Mononuclear cell (primary cell): ENCODE measurements around the gene YIPF2. TPM values are rescaled to one million over a fixed set of nuclear protein-coding genes. Genes with fewer than 3 reads are reported as not detected.
A peak's percentile ranks its signal among the peaks of the same experiment; 100 is the strongest.
"Not testable (repeated sequence)": the region's sequence is repeated elsewhere in the genome, so short reads cannot be mapped to it uniquely, and the experiment has no call there.

Experiments
- H3K27me3 ChIP-seq: 2 replicates; pipeline ENCODE4 v1.6.0; 2011; ENCODE audit warnings: low read length, control low read depth; ENCODE audit not compliant: insufficient read depth
- H3K4me1 ChIP-seq: 2 replicates; pipeline ENCODE4 v1.5.1; 2011; ENCODE audit warnings: mild to moderate bottlenecking, low read length, control low read depth; ENCODE audit not compliant: insufficient read depth
- H3K4me3 ChIP-seq: 2 replicates; pipeline ENCODE4 v1.5.1; 2011; ENCODE audit warnings: mild to moderate bottlenecking, low read length, moderate library complexity
- H3K9me3 ChIP-seq: 2 replicates; pipeline ENCODE4 v1.5.1; 2011; ENCODE audit warnings: low read depth, mild to moderate bottlenecking, control low read depth, low read length
- total RNA-seq: library from RNA; depleted of rRNA; stranded (reverse); fragments of >200 nt; gene quantifications from one replicate; pipeline ENCODE4 v1.2.3, GENCODE V29; 2012

The YIPF2 gene
- total RNA-seq, 1 donor = 11.9 TPM

DNA sequence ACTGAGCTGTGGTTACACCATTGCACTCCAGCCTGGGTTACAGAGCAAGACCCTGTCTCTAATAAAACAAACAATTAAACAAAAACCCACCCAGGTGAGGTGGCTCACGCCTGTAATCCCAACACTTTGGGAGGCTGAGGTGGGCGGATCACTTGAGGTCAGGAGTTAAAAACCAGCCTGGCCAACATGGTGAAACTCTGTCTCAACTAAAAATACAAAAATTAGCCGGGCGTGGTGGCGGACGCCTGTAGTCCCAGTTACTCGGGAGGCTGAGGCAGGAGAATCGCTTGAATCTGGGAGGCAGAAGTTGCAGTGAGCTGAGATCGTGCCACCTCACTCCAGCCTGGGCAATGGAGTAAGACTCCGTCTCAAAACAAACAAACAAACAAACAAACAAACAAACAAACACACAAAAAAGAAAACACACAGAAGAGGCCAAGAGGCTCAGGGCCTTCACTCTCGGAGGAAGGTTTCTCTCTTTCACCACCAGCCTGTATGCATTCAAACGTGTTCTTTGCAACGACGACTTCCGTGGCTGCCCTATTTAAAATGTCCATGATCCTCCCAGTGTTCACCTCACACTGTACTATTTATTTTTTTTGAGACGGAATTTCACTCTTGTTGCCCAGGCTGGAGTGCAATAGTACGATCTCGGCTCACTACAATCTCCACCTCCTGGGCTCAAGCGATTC is 31.0 kb upstream of the YIPF2 start:
- not testable (repeated sequence) for H3K27me3 ChIP-seq, H3K4me3 ChIP-seq

DNA sequence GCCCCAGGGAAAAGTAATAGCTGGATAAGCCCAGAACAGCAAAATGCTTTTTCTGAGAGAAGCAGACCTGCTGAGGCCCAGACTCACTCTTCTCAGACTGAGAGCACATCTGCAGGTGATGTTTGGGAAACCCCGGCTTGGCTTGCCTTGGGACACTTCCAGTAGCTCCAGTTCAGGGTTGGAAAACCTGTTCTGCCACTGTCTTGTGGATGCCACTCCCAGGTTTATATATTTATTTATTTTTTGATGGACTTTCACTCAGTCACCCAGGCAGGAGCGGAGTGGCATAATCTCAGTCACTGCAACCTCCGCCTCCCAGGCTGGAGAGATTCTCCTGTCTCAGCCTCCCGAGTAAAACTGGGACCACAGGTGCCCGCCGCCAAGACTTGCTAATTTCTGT is 24.4 kb upstream of the YIPF2 start:
- no peaks in the 10 kb centered on the region for H3K4me1 ChIP-seq

More for the DNA sequence above, 31.0 kb upstream of the YIPF2 start:
- H3K4me1 ChIP-seq = peaks cover 36% of the 10 kb centered on the region
- H3K9me3 ChIP-seq = not testable (repeated sequence)

DNA sequence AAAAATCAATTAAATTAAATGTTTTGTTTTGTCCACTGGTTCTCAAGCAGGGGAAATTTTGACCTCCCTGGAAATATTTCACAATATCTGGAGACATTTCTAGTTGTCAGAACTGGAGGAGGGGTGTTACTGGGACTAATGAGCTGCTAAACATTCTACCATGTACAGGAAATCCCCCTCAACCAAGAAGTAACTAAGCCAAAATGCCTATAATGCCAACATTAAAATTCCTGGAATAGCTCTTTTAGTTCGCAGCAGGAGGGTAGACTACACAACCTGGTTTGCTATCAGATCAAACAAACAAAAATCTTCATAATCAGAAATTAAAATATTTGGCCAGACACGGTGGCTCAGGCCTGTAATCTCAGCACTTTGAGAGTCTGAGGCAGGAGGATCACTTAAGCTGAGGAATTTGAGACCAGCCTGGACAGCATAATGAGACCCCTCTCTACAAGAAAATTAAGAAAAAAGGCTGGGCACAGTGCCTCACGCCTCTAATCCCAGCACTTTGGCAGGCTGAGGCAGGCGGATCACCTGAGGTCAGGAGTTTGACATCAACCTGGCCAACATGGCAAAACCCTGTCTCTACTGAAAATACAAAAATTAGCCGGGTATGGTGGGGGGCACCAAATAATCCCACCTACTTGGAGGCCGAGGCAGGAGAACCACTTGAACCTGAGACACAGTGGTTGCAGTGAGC is 18.7 kb upstream of the YIPF2 start:
- Histone ChIP-seq H3K4me1 (peaks cover 2% of the 10 kb centered on the region), H3K4me3 (no peak overlapping the region), H3K27me3 (no peaks in the 10 kb centered on the region), H3K9me3 (no peaks in the 10 kb centered on the region)

More for the DNA sequence above, 24.4 kb upstream of the YIPF2 start:
- no peaks in the 10 kb centered on the region for H3K27me3 ChIP-seq
- no peaks in the 10 kb centered on the region for H3K9me3 ChIP-seq
- H3K4me3 ChIP-seq = no peak overlapping the region

DNA sequence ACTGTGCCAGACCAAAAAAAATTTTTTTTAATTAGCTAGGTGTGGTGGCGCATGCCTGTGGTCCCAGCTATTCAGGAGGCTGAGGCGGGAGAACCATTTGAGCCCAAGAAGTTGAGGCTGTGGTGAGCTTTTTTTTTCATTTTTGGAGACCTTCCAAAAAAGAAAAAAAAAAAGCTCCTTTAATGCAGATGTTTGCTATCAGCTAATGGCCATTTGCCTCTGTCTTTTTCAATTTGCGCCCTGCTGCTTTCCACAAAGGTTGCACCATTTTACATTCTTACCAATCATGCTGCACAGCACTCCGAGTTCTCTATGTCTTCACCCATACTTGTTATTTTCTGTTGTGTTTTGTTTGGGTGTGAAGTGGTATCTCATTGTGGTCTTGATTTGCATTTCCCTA is 16.8 kb upstream of the YIPF2 start:
- H3K4me3 ChIP-seq = no peak overlapping the region
- peaks cover 4% of the 10 kb centered on the region for H3K4me1 ChIP-seq
- H3K27me3 ChIP-seq = no peaks in the 10 kb centered on the region
- no peaks in the 10 kb centered on the region for H3K9me3 ChIP-seq

DNA sequence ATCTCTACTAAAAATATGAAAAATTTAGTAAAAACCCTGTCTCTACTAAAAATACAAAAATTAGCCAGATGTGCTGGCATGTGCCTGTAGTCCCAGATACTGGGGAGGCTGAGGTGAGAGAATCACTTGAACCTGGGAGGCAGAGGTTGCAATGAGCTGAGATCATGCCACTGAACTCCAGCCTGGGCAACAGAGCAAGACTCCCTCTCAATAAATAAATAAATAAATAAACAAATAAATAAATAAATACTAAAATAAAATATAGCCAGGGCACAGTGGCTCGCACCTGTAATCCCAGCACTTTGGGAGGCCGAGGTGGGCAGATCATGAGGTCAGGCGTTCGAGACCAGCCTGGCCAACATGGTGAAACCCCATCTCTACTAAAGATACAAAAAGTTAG is 15.0 kb upstream of the YIPF2 start:
- H3K4me1 ChIP-seq, H3K9me3 ChIP-seq, H3K27me3 ChIP-seq, H3K4me3 ChIP-seq: not testable (repeated sequence)

DNA sequence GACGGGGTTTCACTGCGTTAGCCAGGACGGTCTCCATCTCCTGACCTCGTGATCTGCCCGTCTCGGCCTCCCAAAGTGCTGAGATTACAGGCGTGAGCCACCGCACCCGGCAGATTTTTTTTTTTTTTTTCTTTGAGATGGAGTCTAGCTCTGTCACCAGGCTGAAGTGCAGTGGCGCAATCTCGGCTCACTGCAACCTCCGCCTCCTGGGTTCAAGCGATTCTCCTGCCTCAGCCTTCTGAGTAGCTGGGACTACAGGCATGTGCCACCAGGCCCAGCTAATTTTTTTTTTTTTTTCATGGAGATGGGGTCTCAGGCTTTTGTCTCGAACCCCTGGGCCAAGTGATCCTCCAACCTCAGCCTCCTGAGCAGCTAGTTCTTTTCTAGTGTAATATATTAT is 13.2 kb upstream of the YIPF2 start:
- H3K9me3 ChIP-seq, H3K4me3 ChIP-seq, H3K4me1 ChIP-seq: not testable (repeated sequence)

DNA sequence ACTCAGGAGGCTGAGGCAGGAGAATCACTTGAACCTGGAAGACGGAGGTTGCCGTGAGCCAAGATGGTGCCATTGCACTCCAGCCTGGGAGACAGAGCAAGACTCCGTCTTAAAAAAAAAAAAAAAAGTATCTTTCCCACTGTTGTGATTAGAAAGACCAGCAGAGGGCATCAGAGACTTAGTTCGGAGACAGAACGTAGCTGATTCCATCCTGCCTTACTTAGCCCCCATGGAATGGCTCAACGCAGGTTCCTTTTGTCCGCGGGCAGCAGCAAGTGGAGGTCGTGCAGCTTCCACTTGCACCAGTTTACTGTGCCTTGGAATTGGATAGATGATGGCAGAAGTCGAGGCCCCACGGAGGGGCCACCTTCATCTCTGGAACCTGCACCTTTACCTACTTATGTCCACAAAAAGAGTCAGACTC is 8.2 kb upstream of the YIPF2 start:
- Histone ChIP-seq H3K9me3 (no peaks in the 10 kb centered on the region), H3K4me3 (no peak overlapping the region), H3K27me3 (no peaks in the 10 kb centered on the region), H3K4me1 (peaks cover 3% of the 10 kb centered on the region)

More for the DNA sequence above, 13.2 kb upstream of the YIPF2 start:
- H3K27me3 ChIP-seq = not testable (repeated sequence)

DNA sequence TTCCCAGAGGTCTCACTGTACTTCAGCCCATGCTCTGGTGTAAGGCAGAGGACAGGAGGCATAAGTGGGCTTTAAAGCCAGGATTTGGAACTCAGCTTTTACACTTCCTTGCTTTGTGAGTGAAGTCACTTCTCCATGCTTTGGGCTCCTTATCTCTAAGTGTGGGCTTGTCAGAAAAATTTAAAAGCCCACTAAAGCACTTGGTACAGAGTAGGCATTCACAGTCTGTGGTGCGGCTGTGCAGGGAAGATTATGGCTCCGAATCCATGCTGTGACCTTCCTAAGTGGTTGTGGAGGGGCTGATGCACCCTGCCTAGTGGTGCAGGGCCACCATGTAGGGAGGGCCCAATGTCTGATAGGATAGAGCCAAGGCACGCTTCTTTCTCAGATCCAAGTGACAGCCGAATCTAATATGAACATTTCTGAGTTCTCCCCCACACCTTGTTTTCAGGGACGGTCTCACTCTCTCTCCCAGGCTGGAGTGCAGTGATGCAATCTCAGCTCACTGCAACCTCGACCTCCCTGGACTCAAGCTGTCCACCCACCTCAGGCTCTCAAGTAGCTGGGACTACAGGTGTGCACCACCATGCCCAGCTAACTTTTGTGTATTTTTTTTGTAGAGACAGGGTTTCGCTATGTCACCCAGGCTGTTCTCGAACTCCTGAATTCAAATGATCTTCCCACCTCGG is 7.1 kb upstream of the YIPF2 start:
- Histone ChIP-seq H3K9me3 (no peaks in the 10 kb centered on the region), H3K4me1 (peaks cover 3% of the 10 kb centered on the region), H3K4me3 (no peak overlapping the region), H3K27me3 (no peaks in the 10 kb centered on the region)

DNA sequence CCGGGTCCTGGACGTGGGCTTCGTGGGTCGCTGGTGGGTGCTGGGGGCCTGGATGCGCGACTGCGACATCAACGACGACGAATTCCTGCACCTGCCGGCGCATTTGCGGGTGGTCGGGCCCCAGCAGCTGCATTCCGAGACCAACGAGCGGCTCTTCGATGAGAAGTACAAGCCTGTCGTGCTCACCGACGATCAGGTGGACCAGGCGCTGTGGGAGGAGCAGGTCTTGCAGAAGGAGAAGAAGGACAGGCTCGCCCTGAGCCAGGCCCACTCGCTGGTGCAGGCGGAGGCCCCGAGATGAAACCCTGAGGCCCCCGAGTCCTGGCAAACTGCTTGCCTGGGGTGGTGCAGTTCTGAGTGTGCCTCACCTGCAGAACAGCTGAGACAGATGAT is 959 bp upstream of the YIPF2 start:
- peaks cover 24% of the 10 kb centered on the region for H3K4me1 ChIP-seq
- no peaks in the 10 kb centered on the region for H3K27me3 ChIP-seq

DNA sequence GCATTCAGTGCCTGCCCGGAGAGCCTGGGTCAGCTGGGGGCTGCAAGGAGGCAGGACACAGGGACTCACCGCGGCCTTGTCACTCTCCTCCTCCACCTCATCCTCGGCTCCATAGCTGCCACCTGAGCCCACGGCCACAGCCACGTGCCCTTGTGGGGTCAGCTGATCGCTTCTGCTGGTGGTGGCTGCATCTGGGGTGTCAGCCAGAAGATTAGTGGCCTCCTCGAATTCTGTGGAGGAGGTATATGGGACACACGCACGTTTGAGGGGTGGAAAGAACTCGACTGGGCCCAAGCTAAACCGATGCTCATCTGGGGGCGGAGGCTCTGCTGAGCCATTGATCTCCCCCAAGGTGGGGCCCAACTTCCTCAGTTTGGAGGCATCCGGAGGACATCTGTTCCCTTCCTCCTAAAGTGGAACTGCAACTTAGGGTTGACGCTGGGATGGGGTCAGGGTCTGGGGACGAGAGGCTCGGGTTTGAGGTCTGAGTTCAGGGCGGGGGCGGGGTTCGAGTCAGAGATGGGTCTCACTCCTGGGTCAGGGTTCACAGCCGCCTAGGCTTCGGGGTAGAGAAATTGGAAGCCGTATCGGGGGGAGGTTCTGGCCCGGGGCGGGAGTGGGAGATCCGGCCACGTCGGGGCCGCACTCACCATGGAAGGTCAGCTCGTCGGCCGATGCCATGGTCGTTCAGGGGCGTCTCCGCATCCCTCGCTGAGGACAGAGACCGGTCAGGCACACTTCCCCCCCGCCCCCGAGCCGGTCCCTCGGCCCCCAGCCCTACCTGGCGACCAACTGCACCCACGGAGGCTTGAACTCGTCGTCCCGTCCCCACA is 493 bp downstream of the YIPF2 start:
- peak overlapping the region; percentile 77 for H3K4me3 ChIP-seq
- no peaks in the 10 kb centered on the region for H3K27me3 ChIP-seq
- H3K4me1 ChIP-seq = peaks cover 24% of the 10 kb centered on the region
- no peaks in the 10 kb centered on the region for H3K9me3 ChIP-seq

More for the DNA sequence above, 959 bp upstream of the YIPF2 start:
- Histone ChIP-seq H3K4me3 (peak overlapping the region; percentile 77), H3K9me3 (no peaks in the 10 kb centered on the region)

DNA sequence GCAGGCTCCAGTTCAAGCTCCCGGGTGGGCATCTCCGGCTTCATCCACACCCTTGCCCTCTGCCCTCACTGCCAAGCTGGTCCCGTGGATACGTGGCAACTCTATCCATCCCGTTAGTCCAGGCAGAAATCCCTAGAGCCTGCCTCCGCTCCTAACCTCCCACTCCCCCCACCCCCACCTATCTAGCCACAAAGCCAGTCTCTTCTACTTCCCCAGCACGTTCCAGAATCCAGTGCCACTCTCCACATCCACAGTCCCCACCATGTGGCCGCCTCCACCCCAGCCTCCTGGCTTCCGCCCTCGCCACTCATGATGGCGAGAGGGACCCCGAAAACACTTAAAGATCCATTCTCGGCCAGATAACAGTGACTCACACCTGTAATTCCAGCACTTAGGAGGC is 3.8 kb downstream of the YIPF2 start:
- Histone ChIP-seq H3K27me3 (no peaks in the 10 kb centered on the region), H3K4me1 (peaks cover 15% of the 10 kb centered on the region), H3K9me3 (no peaks in the 10 kb centered on the region), H3K4me3 (no peak overlapping the region)

DNA sequence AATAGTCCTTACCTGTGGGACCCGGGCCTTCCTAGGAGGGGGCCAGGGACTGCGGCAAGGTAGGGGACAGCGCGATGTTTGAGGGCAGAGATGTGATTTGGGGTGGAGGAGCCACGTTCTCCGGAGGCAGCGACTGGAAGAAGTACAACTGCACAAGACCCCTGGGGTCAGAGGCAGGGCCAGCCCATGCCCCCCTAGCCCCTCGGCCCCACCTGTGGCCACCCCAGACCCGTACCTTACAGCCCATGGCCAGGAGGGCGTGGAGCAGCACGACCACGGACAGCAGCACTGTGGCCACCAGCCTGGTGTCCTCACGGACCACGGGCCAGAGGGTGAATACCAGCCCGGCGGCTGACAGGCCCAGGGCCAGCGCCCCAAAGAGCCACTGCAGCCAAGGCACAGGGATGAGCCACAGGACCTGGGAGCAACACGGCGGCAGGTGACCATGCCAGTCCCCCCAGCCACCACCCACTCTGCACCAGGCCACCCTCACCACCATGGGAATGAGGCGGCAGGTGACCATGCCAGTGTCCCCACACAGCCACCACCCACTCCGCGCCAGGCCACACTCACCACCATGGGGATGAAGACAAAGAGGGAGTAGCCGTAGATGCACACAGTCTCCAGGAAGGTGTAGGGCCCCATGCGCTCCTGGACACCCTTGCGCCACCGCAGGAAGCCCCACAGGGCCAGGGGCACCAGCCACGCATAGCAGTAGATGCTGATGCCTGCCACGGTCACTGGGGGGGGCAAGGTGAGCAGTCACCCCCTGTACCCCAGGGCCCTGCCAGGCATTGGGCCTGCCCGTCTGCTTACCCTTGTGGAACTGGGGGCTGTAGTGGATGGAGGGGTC is 5.0 kb downstream of the YIPF2 start:
- Histone ChIP-seq H3K27me3 (no peaks in the 10 kb centered on the region), H3K4me1 (peaks cover 9% of the 10 kb centered on the region), H3K4me3 (no peak overlapping the region), H3K9me3 (no peaks in the 10 kb centered on the region)

DNA sequence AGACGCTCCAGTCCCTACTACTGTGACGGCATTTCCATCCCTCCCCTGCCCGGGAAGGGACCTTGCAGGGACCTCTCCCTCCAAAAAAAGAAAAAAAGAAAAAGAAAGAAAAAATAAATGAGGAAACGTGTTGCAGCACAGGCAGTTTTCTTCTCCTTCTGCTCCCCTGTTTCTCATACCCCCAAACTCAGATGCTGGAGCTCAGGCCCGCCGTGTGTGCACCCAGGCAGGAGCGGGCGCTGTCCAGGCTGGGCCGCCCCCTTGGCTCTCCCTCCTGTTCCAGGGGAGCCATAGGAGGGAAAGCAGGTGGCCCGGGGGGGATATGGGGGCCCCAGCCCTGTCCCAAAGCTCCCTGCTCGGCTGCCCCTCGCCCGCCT is 5.8 kb downstream of the YIPF2 start:
- no peaks in the 10 kb centered on the region for H3K27me3 ChIP-seq
- no peaks in the 10 kb centered on the region for H3K9me3 ChIP-seq
- peaks cover 4% of the 10 kb centered on the region for H3K4me1 ChIP-seq
- H3K4me3 ChIP-seq = no peak overlapping the region

DNA sequence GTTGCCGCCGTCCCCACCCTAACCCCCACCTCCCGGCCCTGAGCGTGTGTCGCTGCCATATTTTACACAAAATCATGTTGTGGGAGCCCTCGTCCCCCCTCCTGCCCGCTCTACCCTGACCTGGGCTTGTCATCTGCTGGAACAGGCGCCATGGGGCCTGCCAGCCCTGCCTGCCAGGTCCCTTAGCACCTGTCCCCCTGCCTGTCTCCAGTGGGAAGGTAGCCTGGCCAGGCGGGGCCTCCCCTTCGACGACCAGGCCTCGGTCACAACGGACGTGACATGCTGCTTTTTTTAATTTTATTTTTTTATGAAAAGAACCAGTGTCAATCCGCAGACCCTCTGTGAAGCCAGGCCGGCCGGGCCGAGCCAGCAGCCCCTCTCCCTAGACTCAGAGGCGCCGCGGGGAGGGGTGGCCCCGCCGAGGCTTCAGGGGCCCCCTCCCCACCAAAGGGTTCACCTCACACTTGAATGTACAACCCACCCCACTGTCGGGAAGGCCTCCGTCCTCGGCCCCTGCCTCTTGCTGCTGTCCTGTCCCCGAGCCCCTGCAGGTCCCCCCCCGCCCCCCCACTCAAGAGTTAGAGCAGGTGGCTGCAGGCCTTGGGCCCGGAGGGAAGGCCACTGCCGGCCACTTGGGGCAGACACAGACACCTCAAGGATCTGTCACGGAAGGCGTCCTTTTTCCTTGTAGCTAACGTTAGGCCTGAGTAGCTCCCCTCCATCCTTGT is 6.4 kb downstream of the YIPF2 start:
- no peaks in the 10 kb centered on the region for H3K9me3 ChIP-seq
- H3K4me3 ChIP-seq = no peak overlapping the region
- no peaks in the 10 kb centered on the region for H3K27me3 ChIP-seq
- no peaks in the 10 kb centered on the region for H3K4me1 ChIP-seq
